ENCODE results near the gene STT3B.
"Not testable (repeated sequence)": the region's sequence is repeated elsewhere in the genome, so short reads cannot be mapped to it uniquely, and the experiment has no call there.

STT3B gene

DNA sequence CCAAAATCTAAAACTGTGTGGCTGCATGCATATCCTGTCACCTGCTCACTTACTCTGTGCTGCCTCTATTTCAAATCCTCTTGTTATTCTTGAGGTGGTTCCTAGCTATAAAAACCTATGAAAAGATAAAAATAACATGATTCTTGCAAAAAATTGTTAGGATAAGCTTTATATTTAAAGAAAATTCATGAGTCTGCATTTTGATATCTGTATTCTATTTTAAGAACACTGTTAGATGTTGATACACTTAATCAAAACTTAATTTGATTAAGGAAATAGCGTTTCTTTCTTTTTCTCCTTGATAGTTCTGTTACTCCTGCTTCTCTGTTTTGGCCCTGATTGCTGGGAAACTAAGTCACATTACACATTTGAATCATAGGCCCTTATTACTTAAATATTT lies 22.5 kb downstream of the STT3B start:
- no peak for DNase-seq

DNA sequence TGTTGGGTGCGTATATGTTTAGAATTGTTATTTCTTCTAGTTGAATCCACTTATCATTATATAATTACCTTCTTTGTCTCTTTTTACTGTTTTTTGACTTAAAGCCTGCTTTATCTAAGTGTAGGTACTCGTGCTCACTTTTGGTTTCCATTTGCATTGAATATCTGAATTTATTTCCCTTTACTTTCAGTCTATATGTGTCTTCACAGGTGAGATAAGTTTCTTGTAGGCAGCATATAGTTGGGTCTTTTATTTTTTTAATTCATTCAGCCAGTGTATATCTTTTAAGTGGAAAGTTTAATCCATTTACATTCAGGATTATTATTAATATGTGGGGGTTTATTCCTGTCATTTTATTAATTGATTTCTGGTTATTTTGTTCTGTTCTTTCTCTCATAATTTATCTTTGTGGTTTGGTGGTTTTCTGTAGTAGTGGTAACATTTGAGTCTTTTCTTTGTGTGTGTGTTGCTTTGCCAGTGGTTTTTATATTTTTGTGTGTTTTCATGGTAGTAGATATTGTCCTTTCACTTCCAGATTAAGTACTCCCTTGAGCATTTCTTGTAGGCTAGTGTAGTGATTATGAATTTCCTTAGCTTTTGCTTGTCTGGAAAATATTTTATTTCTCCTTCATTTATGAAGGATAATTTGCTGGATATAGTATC lies 27.3 kb downstream of the STT3B start:
- DNase-seq, result no peak

DNA sequence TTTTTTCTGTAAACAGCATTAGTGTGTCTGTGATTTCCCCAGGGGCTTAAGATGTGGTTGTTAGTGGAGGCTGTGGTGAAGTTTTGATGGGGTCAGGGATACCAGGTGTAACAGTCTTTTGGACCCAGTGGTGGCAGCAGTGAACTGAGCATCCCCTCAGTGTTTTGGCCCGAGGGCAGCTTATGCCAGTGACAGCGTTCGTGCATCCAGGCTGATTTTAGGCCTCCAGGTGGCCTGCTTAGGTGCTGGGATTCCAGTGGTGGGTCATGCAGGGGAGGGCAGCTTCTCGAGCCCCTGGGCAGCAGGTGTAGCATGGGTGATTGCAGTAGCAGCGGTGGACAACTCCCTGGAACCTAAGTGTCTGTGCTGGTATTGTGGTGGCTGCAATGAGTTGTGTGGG lies 29.2 kb downstream of the STT3B start:
- no peak for DNase-seq

DNA sequence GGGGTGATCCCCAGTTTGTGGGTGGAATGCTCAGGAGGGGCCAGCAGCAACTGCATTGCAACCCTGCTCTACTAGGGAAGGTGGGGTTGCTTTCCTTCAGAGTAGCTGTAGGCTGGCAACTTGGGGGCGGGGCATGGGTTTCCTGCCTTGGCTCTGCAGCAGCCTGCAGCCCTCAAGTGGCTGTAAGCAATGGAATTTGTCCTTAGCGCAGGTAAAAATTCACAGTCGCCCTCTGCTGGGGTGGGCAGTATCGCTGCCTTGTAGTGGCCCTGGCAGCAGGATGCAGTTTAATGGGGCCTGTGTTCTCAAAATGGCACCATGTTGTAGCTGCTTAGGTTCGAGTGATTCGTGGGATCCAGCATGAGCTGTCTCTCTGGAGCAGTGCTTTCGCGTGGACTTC lies 29.8 kb downstream of the STT3B start:
- DNase-seq, result peak; percentile 0

DNA sequence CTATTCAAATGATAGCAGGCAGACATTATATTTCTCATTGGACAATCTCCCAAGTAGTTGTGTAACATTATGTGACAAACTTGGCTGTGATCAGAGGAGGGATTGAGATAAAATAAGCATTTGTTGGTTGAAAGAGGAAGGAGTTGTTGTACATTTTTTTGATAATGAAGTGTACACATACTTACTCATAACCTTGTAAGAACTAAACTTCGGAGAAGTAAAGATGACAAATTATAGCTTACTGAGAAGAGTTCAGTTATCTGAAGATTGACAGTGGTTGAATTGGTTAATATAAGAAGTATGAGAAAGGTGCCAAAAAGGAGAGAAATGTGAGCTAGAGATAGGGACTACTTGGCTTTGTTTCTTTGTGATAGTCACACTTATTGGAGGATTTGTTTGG lies 32.6 kb downstream of the STT3B start:
- DNase-seq, result no peak

DNA sequence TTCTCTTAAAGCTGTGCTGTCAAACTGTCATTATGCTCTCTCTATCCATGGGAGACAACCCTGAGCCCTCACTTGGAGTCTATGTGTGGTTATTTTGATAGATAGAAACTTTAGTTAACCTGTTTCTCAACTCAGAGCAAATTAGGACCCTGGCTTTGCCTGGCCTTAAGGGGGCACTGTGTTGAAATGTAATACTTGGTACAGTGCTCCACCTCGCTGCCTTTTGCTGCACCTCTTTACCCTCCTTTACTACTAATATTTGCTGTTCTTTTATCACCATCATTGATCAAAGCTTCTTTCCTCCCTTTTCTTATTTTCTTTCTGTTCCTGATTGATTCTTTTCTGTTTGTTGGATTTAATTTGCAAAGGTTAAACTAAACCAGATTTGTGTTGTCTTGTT lies 34.3 kb downstream of the STT3B start:
- peak; percentile 0 for DNase-seq

DNA sequence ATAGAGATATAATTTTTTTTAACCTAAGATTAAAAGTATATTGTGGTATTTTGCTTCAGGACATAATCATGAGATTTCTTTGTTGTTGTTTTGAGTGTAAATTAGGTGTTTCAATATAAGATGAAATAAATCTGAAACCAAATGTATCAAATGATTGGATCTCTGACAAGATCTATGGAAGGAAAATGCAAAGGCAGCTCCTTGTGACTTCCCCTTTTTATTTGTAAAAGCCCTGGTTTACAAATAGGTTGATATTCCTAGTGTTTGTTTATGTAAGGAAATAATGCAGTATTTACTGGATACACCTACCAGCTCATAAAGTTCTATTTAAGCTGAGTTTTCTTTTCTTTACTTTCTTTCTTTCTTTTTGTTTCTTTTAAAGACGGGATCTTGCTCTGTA lies 35.9 kb downstream of the STT3B start:
- no peak for DNase-seq

DNA sequence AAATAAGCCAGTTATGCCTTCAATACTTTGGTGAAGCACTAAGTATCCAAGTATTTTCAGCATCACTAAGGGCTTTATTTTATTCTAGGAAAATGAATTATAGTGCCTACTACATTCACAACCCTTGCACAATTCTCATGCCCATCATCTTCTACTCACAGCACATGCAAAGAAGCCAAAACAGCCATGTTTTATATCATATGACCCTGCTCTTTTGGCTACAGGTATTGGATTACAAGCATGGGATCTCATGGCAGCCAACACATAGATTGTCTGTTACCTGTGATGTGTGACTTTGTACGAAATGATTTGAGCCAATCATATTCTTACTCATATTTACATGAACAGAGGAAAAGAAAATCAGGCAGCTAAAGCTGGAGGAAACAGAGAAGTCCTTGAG lies 38.6 kb downstream of the STT3B start:
- DNase-seq, result no peak

DNA sequence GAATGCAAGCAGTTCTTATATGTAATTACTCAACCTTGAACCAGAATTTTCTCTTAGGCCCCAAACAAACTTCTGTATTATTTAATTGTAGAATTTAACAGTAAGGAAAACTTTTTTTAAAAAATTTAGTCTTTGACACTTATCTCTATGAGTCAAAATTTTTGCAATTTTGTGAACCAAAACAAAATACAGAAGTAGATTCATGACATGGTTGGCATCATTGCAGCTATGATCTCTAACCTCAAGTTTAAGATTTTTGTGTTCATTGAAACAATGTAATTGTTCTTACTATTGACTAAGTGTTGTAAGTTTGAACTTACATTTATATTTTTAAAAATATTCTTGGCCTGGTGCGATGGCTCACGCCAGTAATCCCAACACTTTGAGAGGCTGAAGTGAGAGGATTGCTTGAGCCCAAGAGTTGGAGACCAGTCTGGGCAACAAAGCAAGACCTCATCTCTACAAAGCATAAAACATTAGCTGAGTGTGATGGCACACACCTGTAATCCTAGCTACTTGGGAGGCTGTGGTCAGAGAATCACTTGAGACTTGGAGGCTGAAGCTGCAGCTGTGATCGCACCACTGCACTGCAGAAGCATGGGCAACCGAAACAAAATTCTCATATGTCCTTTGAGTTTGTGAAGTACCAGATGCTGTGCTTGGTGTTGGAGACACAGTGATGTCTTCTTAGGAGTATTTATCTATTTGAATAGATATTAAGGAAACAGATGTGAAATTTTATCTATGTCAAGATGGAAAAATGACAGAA lies 39.7 kb downstream of the STT3B start:
- no peak for DNase-seq

DNA sequence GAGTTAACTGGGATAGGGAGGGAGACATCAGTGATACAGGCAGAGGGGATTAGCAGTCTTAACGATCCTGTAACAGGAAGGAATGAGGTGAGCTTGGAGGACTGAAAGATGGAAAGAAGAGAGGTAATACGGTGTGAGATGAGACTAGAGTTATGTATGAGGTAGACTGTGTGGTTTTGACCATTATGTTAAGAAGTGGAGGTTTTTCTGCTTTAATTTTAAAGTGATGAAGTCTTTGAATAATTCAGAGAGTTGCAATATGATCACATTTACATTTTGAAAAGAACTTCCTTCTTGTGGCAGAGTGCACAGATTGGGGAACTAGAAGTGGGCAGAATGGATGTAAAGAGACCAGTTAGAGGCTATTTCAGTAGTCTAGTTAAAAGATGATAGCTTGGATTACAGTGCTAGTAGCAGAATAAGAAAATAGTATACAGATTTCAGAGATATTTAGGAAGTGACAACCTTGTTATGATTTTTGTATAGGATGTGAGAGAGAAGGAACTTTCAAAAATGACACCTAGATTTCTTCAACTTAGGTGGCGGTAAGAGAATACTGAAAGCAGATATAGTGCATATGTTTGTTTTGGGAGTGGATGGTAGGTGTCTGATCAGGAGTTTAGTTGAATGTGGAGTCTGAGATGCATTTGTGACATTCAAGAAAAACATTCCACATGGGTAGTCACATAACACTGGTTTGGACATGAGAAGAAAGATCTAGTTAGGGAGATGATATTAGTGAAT lies 40.5 kb downstream of the STT3B start:
- no peak for DNase-seq

DNA sequence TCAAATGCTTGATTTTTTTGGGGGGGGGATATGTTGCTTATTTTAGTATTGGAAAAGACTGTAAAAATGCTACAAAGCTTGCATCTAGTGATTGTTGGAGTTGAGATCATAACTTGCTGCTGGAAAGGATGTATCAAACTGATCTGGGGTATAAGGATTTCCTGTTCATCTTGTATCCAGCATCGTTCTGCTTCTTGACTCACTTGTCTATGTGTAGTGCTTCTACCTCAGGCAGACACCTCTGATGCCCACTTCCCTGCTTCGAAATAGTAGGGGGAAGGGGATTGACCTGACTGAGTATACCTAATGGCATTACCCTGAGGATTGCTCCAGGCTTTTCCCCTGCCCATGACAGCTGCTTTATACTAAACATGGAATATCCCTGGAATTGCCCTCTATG lies 42.7 kb downstream of the STT3B start:
- no peak for DNase-seq

DNA sequence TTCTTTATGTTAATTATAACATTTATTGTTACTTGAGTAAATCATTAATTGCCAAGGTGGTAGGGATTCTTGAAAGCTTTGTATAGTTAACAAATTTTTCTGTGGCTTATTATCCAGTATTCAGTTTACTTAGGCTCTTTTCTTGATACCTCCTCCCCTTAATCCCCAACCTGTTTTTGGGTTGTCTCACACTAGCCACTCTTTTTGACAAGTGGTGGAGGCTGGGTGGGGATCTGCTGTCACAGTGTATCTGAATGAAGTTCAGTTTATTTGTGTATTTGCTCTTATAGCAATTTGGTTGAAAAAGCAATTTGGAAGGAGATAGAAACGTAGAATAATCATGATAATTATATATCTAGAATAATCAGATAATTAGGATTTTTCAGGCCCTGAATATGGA lies 43.8 kb downstream of the STT3B start:
- DNase-seq, result no peak

DNA sequence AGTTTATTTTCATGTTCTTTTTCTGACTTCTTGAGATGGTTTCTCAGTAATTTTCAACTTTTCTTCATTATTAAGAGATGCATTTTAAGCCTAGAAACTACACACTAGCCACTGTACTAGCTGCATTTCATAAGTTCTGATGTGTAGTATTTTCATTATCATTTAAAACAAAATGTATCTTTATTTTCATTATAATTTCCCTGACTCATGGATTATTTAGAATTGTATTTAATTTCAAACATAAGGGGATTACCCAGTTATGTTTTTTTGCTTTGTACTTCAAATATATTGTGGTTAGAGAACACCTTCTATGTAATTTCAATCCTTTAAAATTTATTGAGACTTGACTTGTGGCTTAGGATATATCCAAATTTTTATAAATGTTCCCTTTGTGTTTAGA lies 44.5 kb downstream of the STT3B start:
- DNase-seq, result no peak

DNA sequence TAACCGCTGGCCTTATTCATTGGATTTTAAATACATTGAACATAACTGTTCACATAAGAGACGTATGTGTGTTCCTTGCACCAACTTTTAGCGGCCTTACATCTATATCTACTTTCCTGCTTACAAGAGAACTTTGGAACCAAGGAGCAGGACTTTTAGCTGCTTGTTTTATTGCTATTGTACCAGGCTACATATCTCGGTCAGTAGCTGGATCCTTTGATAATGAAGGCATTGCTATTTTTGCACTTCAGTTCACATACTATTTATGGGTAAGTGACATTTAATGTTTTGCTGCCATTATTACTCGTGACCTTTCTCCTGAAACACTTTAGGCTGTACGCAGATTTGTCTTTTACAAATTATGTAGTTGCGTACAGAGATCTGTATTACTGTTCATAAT lies 47.1 kb downstream of the STT3B start:
- no peak for DNase-seq

DNA sequence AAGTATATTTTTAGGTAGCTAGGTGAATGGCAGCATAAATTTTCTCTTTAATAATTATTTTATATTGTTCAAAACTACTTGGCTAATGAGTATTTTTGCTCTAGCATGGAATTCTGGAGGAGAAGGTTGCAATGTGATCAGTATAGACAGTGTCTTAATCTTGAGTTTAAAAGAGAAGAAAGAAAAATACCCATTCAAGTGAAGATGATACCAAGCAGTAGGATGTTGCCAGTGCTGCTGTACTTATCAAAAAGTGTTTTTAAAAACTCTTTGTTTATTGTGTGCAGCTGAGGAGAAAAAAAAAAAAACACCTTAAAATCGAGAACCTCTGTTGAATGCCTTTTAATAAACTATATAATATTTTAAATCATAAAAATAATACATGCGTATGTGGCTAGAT lies 47.9 kb downstream of the STT3B start:
- no peak for DNase-seq

DNA sequence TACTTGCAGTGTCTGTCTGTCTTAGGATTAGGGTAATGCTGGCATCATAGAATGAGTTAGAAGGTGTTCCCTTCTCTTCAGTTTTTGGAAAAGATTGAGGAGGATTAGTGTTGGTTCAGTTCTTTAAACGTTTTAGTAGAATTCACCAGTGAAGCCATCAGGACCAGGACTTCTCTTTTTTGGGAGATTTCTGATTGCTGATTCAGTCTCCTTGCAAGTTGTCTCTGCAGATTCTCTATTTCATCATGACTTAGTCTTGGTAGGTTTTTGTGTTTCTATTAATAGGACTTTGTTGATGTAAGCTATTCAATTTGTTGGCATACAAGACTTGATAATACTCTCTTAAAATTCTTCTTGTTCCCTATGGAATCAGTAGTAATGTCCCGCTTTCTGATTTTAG lies 48.9 kb downstream of the STT3B start:
- no peak for DNase-seq

DNA sequence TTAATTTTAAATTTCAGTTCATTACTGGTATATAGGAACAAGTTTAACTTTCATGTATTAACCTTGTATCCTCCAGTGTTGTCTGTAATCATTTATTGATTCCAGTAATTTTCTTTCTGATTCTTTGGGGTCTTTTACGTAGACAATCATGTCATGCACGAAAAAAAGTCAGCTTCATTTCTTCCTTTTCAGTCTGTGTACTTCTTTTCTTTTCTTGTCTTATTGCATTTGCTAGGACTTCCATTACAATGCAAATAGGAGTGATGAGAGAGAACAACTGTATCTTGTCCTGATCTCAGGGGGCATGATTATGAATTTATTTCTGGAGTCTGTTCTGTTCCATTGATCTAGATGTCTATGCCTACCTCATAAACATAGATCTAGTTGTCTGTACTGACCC lies 56.5 kb downstream of the STT3B start:
- no peak for DNase-seq

DNA sequence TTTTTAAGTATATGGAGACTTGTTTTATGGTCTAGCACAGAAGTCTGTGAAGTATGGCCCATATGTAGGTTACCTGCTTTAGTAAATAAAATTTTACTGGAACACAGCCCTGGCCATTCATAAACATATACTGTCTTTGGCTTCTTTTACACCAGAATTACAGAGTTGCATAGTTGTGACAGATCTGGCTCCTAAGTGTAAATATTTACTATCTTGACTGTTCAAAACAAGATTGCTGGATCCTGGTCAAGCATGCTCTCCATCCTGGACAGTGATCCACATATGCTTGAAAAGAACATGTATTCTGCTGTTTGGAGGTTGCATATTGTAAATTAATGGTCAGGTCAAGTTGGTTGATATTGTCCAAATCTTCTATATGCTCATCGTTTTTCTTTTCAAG lies 57.9 kb downstream of the STT3B start:
- DNase-seq, result no peak

DNA sequence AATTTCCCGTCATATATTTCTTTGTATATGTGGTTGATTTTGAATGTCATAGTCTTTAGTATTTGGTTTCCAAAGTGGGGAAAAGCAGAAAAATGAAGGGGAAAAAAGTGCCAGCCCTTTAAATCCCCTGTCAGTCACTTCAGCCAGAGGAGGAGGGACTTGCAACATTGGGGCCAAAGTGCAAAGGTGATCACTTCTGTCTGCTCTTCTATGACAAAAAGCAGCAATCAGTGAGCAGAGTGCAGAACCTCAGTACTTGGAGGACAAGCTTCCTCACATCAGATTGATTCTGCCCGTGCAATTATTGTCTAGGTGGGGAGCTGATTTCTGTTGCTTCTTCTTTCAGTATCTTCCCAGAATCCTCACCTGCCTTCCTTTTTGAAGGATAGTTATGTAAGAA lies 60.0 kb downstream of the STT3B start:
- no peak for DNase-seq

DNA sequence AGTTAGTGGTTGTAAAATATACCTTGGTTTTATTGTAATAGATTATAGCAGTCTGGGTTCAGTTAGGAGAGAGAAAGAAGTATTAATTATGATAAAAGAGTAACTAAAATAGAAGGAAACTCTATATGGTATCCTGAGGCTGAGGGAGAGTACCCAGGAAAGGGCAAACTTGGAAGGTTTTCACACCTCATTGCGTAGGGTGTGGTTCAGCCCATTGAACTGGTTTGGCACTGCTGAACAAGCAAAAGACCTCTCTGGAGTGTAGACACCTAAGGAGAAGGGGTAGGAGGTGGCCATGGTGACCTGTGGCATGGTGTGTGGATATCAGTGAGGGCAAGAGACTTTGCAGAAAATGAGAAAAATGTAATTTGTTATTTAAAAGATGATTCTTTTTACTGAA lies 63.5 kb downstream of the STT3B start:
- DNase-seq, result no peak

DNA sequence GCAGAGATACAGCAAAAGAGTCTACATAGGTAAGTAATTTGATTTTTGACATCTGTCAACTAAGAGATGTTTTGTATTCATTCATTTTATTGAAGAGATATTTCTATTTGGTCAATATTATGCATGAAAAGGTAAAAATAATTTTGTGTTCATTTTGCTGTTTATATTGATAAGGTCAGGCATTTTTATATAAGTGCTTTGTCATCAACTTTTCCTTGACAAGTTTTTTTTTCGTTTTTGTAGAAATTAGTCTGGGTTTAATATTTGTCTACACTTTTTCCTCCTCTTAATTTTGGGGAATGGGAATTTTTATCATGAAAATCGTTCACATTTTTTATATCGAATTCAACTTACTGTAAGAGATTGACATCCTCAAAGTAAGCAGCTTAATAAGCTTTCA lies 67.7 kb downstream of the STT3B start:
- no peak for DNase-seq

DNA sequence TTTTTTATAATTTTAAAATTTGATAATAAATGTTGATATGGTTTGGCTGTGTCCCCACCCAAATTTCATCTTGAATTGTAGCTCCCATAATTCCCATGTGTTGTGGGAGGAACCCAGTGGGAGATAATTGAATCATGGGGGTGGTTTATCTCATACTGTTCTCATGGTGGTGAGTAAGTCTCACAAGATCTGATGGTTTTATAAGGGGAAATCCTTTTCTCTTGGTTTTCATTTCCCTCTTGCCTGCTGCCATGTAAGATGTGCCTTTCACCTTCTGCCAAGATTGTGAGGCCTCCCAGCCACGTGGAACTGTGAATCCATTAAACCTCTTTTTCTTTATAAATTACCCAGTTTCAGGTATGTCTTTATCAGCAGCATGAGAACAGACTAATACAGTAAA lies 72.6 kb downstream of the STT3B start:
- not testable (repeated sequence) for DNase-seq

DNA sequence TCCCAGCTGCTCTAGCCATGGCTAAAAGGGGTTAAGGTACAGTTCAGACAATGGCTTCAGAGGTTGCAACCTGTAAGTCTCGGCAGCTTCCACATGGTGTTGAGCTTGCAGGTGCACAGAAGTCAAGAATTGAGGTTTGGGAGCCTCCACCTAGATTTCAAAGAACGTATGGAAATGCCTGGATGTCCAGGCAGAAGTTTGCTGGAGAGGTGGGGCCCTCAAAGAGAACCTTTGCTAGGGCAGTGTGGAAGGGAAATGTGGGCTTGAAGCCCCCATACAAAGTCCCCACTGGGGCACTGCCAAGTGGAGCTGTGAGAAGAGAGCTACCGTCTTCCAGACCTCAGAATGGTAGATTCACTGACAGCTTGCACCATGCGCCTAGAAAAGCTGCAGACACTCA lies 73.7 kb downstream of the STT3B start:
- DNase-seq, result peak; percentile 0

DNA sequence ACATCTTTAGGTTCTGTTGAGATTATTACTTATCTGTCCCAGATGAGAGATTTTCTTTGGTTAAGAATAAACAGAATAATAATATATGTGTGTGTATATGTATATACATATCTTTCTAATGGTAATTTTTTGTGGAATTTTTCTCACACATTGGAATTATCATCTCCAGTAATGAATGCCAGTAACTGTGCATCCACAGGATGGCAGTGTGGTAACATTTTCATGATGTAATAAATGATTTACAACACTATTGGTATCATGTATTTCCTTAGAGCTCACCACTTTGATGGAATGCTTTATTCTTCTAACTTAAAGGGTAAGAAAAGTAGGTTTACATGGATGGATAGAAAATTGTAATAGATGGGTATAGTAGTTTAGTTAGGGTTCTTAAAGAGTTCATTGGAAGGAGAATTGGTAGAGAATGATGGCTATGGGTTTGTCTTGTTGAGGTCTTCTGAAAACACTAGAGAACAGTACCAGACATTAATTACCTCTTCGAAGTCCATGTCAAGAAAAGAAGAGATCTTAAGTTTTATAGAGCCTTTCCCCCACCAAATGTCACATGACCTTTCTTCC lies 78.1 kb downstream of the STT3B start:
- DNase-seq, result peak; percentile 43

All from DMS53 (cell line).